HG03175 (cell line): ENCODE measurements around the gene PRR5L.
A peak's percentile ranks its signal among the peaks of the same experiment; 100 is the strongest.

Experiments
- ATAC-seq: cut with Tn5 transposase; IDR thresholded peaks from one replicate; pipeline ENCODE4 v1.9.1; 2021; ENCODE audit warnings: mild to moderate bottlenecking, moderate library complexity; ENCODE audit not compliant: unreplicated experiment

PRR5L gene

DNA sequence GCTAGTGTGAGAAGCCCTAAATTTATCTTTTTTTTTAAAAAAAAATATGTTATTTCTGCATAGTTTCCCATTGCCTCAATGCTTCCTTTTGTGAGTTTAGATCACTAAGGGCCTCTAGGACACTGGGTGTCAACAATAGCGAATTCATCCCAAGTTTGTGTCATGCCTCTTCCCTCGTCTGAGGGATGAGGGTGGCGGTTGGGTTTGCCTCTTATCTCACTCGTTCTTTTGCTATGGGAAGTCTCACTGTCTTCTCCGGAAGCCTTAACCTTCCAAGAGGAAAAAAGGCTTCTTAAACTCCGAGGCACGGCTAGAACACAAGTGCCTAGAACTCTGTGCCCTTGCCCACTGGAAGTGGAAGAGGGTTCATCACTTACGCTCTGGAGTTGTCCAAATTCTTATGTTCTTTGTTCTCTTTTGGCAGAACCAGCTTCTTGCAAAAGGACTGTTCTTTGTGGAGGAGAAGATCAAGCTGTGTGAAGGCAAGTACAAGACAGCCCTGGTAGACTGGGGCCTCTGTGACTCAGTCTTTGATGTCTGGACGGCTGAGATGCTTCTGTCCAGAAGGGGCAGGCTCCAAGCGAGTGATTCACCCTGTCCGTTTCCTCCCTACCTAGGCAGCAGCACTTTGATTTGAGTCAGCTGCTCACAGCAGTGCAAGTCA, 135.5 kb downstream of the PRR5L start:
- no peak for ATAC-seq

DNA sequence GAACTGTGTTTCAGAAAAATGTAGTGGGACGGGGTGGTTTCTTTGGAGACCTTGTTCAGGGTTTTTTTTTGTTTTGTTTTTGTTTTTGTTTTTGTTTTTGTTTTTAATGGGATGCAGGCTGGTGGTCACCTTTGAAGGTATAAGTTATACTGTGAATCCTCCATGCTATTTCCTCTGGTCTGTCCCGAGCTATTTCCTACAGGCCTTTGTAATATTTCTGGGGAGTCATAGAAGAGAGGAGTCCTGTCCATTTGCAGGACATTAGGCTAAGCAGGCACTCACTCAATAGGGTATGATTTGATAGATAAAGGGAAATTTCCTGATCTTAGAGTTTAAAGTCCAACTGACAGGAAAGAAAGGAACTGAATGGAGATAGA, 136.0 kb downstream of the PRR5L start:
- no peak for ATAC-seq

DNA sequence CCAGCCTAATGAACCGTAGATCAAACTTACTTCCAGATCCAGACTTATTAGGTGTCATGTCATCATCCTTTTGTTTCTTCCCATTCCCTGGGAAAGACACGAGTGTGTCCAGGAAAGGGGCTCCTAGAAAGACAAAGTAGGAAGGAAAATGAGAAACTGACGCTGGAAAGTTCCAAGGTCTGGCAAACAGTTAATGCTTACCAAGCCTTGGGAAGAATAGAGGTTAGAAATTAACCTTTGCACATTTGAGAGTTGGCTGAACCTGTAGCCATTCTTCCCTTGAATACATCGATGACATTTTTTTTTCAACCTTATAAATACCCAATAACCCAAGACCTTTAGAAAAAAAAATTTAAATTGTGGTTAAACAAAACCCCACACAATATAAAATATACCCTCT, 136.7 kb downstream of the PRR5L start:
- no peak for ATAC-seq

DNA sequence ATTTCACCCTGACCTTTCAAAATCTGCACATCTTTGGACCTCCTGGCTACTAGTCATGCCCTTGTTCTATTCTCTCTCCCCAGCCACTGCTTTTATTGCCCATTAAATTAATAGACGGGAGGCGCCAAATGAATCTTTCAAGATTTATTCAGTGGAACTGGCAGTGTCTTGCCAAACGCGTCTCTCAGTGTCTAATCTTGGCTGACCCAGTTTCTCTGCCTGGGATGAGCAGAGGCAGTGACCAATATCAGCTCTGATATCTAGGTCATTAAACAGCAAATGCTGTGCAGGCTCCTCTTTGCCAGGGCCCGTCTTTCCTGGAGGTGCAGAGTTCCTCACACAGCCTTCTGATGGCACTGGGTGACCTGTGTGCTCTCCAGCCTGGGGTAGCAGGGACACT, 140.0 kb downstream of the PRR5L start:
- ATAC-seq = no peak

DNA sequence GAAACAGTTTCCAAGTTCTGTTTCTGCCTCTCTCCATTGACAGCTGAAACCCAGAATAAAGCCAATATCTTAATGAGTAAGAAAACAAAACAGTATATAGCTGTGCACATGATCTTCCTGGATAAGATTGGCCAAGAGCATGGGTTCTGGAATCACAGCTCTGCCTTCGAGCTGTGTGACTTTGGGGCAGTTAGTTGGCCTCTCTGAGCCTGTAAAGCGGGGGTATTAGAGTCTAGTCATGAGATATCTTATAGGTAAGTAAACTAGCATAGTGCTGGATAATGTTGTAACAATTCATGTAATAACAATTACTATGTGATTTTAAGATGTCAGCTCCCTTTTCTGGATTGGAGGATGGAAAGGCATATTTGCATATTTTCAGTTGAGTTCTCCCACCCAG, 140.5 kb downstream of the PRR5L start:
- ATAC-seq = no peak

DNA sequence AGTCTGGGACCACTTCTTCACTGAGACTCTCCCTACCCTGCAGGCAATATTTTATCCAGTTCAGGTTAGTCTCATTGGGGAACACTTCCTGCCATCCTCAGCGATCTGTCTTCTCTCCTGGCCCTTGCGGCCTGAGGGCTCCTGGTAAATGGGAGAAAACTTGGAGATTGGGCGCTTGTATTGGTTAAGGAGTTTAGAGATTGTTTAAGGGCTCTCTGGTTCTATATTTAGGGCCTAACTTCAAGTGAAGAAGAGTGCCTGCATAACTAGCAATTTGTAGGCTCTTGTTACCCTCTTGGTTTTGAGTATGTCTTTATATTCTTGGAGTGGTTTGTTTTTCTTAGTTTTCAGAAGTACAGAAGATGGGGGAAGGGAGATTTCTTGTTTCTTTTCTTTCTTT, 141.3 kb downstream of the PRR5L start:
- ATAC-seq = no peak

DNA sequence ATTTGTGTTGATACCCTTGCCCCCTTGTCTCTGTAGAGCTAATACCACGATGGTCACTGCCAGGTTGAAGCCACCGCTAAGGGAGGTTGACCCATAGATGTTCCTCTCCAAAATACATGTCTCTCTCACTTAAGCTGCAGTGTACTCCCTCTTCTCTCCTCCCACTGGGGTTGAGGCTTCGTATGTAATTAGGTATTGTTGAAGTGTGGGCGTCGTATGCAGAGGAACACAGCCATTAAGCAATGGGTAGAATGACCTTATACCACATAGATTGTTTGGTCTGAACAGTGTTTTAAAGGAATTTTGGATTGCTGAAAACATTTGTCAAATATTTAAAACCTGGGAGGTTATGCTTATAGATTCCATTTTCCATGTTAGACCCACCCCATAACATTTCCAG, 142.0 kb downstream of the PRR5L start:
- ATAC-seq = no peak

DNA sequence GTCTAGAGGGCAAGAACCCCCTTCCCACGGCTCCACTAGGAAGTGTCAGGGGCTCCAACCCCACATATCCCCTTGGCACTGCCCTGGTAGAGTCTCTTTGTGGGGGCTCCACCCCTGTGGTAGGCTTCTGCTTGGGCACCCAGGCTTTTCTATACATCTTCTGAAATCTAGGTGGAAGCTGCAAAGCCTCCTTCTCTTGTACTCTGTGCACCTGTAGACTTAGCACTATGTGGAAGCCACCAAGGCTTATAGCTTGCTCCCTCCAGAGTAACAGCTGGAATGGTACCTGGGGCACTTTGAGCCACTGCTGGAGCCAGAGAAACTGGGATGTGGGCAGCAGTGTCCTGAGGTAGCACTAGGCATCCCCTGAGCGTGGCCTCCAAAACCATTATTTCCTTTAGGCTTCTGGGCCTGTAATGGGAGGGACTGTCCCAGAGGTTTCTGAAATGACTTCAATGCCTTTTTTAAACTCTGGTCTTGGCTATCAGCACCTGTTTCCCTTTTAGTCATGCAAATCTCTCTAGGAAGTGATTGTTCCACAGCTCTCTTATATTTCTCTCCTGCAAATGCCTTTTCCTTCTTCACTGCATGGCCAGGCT, 145.6 kb downstream of the PRR5L start:
- ATAC-seq = peak; percentile 58

DNA sequence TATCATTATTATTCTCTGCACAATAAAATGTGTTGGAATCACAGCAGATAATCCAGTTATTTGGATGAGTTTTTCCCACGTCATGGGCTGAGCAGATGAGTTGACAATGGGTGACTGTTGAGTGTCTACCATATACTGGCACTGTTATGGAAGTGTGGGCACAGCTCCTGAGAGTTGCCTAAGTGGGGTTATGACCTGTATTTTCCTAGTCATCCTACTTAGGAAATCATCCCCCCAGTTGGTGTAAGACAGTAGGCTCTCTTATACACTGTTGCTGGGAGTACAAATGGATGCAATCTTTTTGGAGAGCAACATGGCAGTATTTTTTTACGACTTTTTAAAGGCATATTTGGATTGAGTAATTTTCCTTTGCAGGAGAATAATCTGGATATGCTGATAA, 147.6 kb downstream of the PRR5L start:
- no peak for ATAC-seq

DNA sequence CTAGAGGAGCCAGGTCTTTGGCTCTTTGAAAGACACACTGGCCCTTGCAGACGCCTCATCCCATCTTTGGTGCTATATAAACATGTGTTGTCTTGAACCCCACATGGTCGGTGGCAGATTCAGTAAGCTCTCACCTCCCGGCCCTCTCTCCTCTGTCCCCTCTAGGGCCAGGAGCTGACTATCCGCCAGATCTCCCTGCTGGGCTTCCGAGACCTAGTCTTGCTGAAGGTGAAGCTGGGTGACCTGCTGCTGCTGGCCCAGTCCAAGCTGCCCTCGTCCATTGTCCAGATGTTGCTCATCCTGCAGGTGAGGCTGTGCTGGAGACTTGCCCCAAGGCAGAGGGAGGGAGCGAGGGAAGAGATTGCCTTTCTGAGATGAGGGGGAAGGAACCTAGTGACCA, 150.0 kb downstream of the PRR5L start:
- ATAC-seq = no peak

DNA sequence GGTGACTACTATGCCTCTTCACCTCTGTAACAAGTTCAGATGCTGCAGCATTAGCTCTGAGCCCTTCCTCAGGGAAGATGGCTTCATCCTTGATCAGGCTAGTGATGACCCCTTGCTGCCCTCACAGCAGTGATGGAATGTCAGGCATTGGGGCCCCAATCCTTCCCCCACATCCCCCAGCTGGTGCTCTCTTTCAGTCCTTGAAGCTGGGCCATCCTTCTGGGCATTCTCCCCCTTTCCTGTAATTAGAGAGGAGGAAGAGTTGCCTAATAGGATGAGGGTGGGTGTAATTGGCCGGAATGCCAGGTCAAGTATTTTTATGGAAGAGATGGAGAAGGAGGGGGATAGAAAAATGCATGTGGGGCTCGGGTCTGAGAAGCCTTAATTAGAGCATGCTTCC, 151.4 kb downstream of the PRR5L start:
- no peak for ATAC-seq

DNA sequence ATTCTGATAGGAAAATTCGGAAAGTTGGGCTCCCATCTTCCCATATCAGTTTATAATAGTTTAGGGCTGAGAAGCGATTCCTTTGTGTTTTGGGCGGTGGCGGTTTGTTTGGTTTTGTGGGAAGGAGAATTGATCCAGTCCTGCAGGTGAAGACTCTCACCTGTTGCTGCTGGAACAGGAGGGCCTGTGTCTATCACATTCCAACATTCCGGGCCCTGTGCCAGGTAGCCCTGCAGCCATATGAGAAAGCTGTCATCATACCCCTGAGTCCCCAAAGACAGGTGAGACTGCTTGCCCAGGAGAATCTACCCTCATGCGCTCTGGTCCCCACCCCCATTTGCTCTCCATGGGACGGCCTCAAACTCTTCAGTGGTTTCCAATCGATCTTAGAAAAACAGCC, 151.9 kb downstream of the PRR5L start:
- ATAC-seq = no peak

DNA sequence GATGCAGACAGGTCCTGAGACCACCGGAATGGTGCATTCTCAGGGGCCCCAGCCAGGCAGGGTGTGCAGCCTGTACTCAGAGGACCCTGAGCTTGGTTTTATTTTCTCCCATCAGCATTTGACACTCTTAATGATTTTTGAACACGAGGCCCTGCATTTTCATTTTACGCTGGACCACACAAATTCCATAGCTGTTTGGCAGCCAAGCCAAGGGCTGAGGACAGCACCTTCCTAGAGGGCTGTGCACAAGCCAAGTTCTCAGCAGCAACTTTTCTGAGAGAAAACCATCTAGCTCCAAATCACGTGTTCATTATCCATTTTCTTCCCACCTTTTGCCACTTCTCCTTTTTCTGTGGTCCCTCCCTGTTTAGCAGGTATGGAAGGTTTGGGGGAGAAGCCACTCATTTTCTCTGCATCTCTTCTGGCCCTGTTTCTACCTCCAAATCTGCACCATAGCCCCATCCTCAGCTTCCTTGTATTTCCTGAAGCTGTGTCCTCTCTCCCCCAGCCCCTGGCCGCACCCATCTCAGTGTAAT, 153.5 kb downstream of the PRR5L start:
- ATAC-seq = peak; percentile 9

DNA sequence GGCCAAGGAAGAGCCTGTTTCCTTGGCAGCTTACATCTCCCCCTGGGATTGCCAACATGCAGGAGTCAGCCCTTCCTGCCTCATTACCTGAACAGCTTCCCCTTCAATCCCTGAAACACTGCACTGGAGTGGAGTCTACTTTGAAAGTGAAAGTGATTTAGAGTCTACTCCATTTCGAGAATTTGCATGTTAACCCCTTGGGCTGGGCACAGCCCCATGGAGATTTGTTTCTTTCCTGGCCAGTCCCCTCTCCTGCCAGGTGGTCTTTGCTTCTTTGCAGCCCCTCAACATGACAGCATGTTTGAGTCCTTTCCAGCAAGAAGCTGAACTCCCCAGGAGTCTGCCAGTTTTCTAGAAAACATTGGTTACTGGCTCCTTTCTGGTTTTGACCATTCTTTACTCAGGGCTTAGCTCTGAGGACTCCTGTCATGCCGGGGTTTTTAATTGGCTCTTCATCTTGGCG, 154.1 kb downstream of the PRR5L start:
- ATAC-seq = peak; percentile 69

DNA sequence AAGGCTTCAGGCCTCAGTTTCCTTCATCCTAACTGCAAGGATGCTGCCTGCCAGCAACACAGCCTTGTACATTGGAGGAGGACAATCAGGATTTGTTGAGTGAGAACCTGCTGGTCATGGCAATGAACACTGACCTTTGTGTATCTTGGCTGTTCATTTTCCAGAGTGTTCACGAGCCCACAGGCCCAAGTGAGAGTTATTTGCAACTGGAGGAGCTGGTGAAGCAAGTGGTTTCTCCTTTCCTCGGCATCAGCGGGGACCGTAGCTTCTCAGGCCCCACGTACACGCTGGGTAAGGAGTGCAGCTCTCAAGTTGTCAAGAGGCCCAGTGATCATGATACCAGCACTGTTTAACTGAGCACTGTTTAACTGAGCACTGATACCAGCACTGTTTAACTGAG, 155.0 kb downstream of the PRR5L start:
- no peak for ATAC-seq

DNA sequence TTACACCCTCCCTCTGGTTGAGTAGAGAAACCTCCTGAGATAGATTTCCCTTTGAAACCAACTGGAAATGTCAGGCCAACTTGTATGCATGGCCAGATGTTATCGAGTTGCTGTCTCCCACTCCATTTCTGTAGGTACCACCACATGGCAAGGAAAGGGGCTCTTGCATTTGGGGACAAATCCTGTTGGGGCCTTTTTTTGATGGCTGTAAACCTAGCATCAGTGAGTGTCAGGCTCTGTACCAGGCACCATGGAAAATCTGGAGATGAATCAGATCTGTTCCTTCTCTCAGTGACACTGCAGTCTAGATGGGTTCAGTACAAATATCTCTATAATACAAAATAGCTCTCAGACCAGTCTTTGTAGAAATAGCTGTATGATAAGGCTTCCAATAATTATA, 155.6 kb downstream of the PRR5L start:
- no peak for ATAC-seq

DNA sequence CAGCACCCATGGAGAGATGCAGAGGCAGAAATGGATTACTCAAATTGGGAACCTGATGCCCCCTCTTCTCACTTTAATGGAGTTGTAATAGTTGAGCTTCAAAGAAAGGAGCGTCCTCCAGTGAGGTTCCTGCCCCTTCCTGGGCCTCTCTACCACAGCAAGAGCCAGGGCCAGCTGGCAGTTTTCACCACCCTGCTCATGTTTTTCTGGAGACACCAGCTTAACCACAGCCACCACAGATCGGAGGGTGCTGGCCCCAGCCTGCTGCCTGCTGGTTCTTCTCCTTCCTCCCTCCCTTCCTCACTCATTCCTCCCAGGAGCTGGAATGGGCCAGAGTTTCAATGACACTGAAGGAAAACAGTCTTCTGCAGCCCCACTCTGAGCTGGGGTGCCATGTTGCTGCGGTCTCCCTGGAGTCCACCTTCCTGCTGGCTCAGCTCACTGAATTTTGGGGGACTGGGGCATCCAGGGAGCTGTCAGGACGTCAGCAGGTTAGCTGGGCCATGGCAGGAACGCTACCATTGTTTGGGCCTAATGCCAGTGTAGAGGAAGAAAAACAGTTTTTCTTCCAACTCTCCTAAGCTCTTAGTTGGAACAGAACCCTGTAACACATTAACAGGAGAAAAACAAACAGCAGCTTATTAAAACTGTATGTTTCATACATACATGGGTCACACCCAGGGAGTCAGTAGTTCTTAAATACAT, 156.3 kb downstream of the PRR5L start:
- no peak for ATAC-seq

DNA sequence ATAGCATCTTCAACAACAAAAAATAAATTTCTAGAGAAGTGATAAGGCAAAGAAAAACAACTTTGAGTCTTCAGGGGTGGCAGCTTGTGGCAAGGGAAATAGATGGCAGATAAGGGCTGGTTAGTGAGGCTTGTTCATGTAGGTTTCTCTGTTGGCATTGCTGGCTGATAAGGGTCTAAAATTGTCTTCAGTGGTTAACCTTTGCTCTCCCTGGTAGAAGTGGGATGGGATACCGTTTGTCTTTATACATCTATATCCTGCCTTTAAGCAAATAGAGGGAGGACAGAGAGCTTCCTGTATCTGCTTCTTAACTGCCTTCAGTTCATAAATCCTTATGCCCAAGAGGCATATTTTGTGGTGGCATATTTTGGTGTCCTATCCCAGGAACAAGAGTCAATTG, 156.9 kb downstream of the PRR5L start:
- no peak for ATAC-seq

DNA sequence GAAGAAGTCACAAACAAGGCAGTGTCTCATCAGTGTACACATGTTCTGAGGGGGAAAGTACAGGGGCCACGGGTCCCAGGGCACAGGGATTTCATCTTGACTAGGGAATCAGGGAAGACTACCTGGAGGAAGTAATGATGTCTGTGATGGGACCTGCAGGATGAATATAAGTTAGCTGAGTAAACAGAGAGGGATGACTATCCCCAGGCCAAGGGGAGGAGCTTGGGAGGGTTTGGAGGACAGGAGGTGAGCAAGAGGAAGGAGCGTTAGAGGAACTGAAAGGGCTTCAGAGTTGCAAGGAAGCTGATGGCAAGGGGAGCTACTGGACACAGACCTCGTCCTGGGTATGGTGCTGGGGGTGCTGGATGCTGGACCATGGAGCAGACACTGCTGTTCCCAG, 157.6 kb downstream of the PRR5L start:
- no peak for ATAC-seq

DNA sequence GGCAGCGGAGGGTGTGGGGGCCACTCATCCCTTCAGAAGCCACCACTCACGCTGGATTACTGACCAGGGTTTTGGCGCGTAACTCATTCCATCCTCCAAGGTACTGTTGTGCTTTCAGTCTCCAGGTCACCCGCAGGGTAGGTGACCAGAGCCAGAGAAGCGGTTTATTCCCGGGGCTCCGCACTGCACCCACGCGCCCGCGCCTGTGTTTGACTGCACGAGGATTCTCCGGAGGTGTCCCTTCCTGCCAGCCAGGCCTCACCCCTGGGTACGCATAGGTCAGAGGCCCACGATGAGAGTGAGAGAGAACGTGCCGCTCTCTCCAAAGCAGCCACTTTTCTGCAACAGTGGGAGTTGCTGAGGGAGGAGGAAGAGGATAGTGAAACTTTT, 158.5 kb downstream of the PRR5L start:
- ATAC-seq = no peak

DNA sequence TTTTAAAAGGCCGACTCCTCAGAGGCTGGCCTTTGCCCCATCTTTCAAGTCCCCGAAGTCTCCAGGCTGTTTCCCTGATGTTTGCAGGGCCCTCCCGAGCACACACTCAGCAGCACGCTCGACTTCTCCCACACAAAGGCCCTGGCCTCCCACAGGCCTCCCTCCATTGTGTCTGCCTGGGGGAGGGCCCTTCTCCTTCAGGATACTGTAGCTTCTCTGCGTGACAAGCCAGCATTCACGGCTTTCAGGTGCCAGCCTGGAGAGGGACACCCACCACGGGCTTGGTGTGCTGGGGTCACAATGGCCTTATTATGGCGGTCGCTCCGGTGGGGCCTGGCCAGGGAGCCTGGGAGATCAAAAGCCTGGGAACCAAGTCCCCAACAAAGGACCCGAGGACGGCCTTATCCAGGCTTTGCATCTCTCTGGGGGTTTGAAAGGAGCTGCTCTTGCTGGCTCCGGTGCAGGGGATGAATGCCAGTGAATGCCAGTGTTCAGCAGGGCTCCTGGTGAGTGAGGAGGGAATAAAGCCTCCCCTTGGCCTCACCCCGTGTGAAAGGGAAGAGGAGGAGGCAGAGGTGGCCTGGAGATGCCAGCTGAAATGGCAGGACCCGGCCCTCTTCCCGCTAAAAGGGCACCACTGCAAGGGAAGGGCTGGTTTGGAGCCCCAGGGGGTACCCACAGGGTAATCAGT, 159.0 kb downstream of the PRR5L start:
- no peak for ATAC-seq
